T1000 (cell line): ENCODE measurements around the gene AP1M1.

Experiments
- DNase-seq: peaks from one replicate; lab custom pipeline; 2025; ENCODE audit warnings: mixed read lengths; lab: John Stamatoyannopoulos, UW

The AP1M1 gene

GRCh38 chr19:16233081-16233776, 35.5 kb downstream of the AP1M1 start:
- no peak for DNase-seq

DNA sequence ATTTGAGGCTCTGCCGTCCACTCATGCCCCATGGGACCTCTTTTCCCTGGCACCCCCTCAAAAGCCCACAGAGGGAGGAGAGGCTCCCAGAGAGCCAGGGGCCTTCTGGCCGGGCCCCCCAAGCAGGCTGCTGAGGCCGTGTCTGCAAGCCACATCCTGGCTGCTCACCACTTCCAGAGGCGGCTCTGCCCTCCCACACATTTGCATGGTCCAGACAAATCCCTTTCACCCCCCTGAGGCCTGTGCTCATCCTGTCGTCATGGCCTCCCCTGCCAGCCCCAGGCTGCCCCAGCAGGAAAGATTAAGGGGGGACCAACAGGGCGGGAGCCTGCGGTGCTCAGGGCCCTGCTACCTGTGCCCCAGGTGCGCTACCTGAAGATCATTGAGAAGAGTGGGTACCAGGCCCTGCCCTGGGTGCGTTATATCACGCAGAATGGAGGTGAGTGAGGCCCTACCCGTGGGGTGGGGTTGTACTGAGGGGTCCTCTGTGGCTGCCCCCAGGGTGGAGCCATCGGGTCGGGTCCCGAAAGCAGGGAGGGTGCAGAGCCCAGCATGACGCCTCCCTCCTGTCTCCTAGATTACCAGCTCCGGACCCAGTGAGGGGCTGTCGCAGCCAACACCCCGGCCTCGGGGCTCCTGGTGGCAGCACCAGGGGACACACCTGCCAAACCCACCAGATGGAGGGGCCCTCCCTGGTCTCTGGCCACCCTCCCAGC, 36.3 kb downstream of the AP1M1 start:
- DNase-seq: no peak

- no peak for DNase-seq
Observed at GRCh38 chr19:16234552-16235445, 37.1 kb downstream of the AP1M1 start.

DNA sequence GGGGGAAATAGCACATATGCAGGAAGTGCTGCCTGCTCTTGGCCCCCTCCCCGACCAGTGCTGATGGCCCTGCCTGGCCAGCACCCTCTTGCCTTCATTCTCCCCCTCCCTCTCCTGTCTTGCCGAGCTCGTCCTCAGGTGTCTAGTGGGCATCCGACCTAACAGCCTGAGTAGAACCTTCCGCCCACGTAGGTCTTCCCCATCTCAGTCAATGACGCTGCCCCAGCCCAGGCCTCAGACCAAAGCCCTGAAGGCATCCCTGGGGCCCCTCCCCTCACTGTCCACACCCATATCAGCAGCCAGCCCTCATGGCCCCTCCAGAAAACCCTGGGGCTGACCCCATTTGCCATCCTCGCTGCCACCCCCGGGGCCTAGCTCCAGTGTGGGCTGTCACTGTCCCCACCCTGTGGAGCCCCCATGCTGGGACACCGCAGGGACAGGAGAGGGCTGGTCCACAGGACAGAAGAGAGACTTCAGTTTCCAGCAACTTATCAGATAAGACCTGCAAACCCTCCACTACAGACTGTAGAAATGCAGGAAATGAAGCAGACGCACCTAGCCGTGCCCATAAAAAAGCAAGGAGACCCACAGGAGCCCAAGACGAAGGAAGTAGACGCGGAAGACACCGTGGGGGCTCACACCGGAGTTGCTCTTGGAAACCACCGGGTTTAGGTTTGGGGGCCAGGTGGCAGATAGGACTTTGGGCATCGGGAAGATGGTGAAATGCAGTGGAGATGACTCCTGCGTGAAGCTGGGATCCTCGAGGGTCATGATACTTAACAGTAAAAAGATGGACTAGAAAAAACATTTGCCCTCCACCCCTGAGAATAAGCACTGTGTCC, 38.3 kb downstream of the AP1M1 start:
- DNase-seq: no peak

GRCh38 chr19:16244091-16244490, 46.4 kb downstream of the AP1M1 start:
- no peak for DNase-seq

DNA sequence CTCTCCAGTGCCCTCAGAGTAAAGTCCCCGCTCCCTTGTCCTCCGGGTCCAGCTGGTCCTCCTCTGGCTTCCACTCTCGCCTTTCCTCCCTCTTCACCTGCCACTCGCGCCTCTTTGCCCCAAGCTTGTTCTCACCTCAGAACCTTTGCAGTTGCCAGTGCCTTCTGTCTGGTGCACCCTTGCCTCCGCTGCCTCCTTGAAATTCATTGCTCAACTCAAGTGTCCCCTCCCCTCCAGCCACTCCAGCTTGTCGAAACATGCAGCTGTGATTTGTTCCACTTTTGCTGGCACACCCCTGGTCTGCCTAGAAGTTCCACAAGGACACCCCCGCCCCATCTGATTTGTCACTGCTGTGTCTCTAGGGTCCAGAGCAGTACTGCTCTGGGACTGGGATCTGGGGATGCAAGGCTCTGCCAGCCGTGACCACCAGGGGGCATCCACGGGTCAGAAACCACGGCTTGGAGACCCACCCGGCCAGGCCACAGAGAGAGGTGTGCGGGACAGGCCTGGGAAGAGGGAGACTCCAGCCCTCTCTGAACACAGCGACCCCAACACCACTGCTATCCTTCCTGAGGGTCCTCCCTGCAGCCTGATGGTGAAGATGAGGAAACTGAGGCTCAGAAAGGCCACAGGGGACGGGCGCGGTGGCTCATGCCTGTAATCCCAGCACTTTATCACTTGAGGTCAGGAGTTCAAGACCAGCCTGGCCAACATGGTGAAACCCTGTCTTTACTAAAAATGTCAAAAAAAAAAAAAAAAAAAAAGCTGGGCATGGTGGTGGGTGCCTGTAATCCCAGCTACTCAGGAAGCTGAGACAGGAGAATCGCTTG, 49.9 kb downstream of the AP1M1 start:
- peak; percentile 57 for DNase-seq

DNA sequence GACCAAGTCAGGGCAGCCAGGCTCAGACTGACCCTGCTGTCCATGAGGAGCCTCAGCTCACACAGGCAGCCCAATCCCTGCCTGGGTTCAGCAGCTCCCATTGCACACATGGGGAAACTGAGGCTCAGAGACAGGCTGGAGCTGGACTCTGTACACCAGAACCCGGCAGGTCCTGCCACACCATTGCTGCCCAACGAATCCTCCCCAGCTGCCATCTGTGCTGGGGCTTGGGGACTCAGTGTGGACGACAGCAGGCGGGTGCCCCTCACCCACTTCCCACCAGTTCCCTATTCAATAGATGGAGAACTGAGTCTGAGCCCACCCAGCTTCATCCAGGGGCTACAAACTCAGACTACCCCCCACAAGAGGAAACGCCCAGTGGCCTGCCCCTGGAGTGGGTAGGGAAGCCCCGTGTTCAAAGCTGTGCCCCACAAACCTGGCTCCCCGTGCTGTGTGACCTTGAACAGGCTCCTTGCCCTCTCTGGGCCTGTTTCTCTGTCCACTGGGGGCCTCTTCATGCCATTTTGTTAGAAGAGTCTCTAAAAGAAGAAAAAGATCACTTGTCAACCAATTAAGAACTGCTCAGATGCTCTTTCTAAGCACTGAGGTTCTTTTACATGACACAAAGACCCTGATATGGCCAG, 50.8 kb downstream of the AP1M1 start:
- DNase-seq: no peak

GRCh38 chr19:16249826-16250404, 52.2 kb downstream of the AP1M1 start:
- DNase-seq: no peak

- no peak for DNase-seq
Observed at GRCh38 chr19:16252459-16253205, 54.9 kb downstream of the AP1M1 start.

- DNase-seq: no peak
Observed at GRCh38 chr19:16254851-16255408, 57.2 kb downstream of the AP1M1 start.

DNA sequence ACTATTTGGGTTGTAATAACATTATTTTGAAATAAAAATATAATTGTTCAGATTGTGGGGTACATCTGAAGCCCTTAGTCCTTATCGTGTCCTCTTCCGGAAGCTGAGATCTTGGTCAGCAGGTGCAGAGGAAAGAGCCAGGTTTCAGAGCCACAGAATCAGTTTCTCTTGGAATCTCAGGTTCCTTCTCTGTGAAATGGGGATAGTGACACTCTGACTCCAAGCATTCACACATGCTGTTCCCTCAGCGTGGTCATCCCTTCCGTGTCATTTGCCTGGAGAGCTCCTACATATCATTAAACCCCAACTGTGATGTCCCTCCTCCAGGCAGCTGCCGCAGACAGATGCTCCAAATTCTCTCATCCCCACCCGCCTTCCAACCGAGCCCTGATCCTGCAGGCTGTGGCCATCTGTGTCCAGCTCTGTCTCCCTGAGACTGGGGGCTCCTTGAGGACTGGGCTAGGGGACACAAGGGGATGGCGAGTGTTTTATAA, 59.8 kb downstream of the AP1M1 start:
- no peak for DNase-seq

- DNase-seq: no peak
Observed at GRCh38 chr19:16258440-16258903, 60.8 kb downstream of the AP1M1 start.

GRCh38 chr19:16259385-16260159, 61.9 kb downstream of the AP1M1 start:
- DNase-seq: no peak

DNA sequence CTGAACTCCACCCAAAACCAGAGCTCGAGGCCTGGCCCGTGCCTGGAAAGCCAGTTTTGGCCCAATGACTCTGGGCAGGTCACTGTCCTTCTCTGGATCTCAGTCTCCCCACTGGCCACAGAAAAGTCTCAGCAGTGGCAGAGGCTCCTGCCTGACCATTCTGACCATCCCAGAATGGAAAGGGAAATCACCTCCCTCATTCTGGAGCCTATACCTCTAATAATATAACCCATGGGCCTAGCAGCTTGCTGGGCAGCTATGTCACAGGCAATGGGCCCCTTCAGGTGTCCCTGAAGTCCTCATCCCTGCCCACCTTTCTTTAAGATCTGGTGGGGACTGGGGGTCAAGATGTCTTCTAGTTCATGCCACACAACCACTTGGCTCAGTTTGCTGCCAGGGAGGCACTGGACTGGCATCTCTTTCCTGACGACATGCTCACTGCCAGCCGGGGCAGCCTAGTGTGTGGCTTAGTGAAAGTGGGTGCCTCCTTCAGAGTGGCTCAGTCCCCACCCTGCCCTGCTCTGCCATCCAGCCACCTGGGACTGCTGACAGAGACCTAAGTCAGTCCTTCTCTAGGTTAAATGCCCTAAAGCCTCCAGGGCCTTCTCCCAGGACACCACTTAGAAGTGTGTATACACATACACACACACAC, 62.6 kb downstream of the AP1M1 start:
- no peak for DNase-seq

GRCh38 chr19:16260812-16261161, 63.1 kb downstream of the AP1M1 start:
- DNase-seq: no peak

GRCh38 chr19:16261584-16262368, 64.1 kb downstream of the AP1M1 start:
- no peak for DNase-seq

DNA sequence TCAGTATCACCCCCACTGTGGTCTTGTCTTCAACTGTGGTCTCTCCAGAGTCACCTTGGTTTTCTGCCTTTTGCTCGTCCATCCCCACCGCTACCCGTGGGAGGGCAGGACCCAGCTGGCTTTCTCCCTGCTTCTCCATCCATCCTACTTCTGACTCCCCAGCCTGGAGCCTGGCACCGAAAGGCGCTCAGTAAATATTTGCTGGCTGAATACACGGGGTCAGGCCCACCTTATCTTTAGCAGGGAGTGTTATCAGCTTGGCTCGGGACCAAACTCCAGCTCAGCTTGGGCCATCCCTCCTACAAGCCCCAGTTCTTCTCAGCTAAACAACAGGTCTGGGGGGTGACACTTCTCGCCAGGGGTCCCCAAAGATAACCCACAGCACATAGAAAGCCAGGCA, 64.9 kb downstream of the AP1M1 start:
- DNase-seq: no peak
